ENCODE data around the gene ZNF710. TPM values are rescaled to one million over a fixed set of nuclear protein-coding genes. Genes with fewer than 3 reads are reported as not detected.
"Not testable (repeated sequence)": the region's sequence is repeated elsewhere in the genome, so short reads cannot be mapped to it uniquely, and the experiment has no call there.

ZNF710 gene
- total RNA-seq, 1 donor from 2014 or later = 26.8 TPM

DNA sequence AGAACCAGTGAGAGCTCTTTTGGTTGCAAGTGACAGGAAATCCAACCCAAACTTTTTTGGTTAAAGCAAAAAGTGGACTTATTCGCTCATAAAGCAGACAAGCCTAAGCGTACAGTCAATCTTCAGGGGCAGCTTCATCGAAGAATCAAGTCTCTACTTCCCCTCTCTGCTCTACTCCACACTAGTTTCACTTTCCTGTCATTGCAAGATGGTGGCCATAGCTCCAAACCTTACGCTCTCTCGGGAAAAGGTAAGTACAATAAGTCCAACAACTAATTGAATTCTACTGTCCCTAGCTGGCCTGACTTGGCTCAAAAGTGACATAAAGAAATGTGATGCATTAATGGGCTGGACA lies 24.9 kb upstream of the ZNF710 start:
- TF ChIP-seq, protein P1, sequence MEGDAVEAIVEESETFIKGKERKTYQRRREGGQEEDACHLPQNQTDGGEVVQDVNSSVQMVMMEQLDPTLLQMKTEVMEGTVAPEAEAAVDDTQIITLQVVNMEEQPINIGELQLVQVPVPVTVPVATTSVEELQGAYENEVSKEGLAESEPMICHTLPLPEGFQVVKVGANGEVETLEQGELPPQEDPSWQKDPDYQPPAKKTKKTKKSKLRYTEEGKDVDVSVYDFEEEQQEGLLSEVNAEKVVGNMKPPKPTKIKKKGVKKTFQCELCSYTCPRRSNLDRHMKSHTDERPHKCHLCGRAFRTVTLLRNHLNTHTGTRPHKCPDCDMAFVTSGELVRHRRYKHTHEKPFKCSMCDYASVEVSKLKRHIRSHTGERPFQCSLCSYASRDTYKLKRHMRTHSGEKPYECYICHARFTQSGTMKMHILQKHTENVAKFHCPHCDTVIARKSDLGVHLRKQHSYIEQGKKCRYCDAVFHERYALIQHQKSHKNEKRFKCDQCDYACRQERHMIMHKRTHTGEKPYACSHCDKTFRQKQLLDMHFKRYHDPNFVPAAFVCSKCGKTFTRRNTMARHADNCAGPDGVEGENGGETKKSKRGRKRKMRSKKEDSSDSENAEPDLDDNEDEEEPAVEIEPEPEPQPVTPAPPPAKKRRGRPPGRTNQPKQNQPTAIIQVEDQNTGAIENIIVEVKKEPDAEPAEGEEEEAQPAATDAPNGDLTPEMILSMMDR (IDR thresholded peaks at IDR 0.05; ENCODE audit: insufficient read depth, low read length, poor library complexity, severe bottlenecking) = no peak
- H3K36me3 ChIP-seq (ENCODE audit: control insufficient read depth, insufficient read depth, low read length) = no peaks in the 10 kb centered on the region
- H3K27me3 ChIP-seq (ENCODE audit: control insufficient read depth, insufficient read depth, low read length) = no peaks in the 10 kb centered on the region
- H3K4me3 ChIP-seq (ENCODE audit: low read depth, low read length) = no peak overlapping the region
- no peak for DNase-seq (ENCODE audit: low read depth)

DNA sequence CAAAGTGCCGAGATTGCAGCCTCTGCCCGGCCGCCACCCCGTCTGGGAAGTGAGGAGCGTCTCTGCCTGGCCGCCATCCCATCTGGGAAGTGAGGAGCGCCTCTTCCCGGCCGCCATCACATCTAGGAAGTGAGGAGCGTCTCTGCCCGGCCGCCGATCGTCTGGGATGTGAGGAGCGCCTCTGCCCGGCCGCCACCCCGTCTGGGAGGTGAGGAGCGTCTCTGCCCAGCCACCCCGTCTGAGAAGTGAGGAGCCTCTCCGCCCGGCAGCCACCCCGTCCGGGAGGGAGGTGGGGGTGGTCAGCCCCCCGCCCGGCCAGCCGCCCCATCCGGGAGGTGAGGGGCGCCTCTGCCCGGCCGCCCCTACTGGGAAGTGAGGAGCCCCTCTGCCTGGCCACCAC lies 23.3 kb upstream of the ZNF710 start:
- not testable (repeated sequence) for H3K27me3 ChIP-seq (ENCODE audit: control insufficient read depth, insufficient read depth, low read length); H3K4me3 ChIP-seq (ENCODE audit: low read depth, low read length); H3K36me3 ChIP-seq (ENCODE audit: control insufficient read depth, insufficient read depth, low read length); DNase-seq (ENCODE audit: low read depth)

DNA sequence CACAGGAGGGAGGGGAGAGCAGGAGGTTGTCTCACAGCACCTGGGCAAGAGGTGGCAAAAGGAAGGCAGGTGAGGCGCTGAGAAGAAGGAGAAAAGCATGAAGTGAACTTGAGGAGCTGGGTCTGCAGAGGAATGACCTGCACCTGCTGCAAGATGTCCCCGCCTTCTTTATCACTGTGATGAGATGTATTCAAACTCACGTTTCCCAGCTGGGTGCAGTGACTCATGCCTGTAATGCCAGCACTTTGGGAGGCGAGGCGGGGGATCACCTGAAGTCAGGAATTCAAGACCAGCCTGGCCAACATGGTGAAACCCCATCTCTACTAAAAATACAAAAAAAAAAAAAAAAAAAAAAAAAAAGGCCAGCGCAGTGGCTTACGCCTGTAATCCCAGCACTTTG lies 22.2 kb upstream of the ZNF710 start:
- no peak for DNase-seq (ENCODE audit: low read depth)
- H3K4me3 ChIP-seq (ENCODE audit: low read depth, low read length) = no peak overlapping the region
- no peaks in the 10 kb centered on the region for H3K36me3 ChIP-seq (ENCODE audit: control insufficient read depth, insufficient read depth, low read length)
- TF ChIP-seq, protein P1 (IDR thresholded peaks at IDR 0.05; ENCODE audit: insufficient read depth, low read length, poor library complexity, severe bottlenecking) = no peak
- H3K27me3 ChIP-seq (ENCODE audit: control insufficient read depth, insufficient read depth, low read length) = peaks cover 4% of the 10 kb centered on the region

DNA sequence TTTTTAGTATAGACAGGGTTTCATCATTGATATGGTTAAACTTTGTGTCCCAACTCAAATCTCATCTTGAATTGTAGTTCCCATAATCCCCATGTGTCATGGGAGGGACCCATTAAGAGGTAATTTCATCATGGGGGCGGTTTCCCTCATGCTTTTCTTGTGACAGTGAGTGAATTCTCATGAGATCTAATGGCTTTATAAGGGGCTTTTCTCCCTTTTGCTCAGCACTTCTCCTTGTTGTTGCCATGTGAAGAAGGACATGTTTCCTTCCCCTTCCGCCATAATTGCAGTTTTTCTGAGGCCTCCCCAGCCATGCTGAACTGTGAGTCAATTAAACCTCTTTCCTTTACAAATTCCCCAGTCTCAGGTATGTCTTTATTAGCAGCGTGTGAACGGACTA lies 20.2 kb upstream of the ZNF710 start:
- Histone ChIP-seq H3K36me3 (ENCODE audit: control insufficient read depth, insufficient read depth, low read length) (no peaks in the 10 kb centered on the region), H3K4me3 (ENCODE audit: low read depth, low read length) (no peak overlapping the region), H3K27me3 (ENCODE audit: control insufficient read depth, insufficient read depth, low read length) (peaks cover 4% of the 10 kb centered on the region)
- DNase-seq (ENCODE audit: low read depth) = no peak
- TF ChIP-seq, protein P1 (IDR thresholded peaks at IDR 0.05; ENCODE audit: insufficient read depth, low read length, poor library complexity, severe bottlenecking) = no peak

DNA sequence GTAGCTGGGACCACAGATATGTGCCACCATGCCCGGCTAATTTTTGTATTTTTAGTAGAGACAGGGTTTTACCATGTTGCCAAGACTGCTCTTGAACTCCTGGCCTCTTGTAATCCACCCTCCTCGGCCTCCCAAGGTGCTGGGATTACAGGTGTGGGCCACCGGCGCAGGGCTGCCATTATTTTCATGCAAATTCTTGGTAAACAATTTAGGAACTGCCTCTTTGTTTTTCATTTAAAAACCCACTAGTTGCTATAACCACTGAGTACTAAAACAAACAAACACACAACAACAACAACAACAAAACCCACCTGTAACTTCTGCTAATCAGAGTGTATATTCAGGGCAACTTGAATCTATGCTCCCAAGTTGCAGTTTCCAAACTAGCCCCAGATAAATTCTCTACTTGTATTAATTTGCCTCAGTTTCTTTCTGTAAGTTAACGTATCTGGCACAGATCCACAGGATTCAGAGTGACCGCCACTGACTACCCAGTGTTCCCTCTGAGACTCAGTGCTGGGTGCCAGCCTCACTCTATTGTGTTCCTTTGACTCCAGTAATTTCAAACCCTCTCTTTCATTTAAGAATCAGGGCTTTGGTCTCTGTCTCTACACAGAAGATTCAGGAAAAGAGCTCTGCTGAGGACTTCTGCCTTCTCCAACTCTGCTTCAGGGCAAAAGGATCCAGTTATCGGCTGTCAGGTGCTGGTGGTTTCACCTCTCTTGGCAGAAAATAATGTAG lies 18.6 kb upstream of the ZNF710 start:
- H3K27me3 ChIP-seq (ENCODE audit: control insufficient read depth, insufficient read depth, low read length) = peaks cover 4% of the 10 kb centered on the region
- no peaks in the 10 kb centered on the region for H3K36me3 ChIP-seq (ENCODE audit: control insufficient read depth, insufficient read depth, low read length)
- no peak overlapping the region for H3K4me3 ChIP-seq (ENCODE audit: low read depth, low read length)
- DNase-seq (ENCODE audit: low read depth) = no peak
- TF ChIP-seq, protein P1 (IDR thresholded peaks at IDR 0.05; ENCODE audit: insufficient read depth, low read length, poor library complexity, severe bottlenecking) = no peak

DNA sequence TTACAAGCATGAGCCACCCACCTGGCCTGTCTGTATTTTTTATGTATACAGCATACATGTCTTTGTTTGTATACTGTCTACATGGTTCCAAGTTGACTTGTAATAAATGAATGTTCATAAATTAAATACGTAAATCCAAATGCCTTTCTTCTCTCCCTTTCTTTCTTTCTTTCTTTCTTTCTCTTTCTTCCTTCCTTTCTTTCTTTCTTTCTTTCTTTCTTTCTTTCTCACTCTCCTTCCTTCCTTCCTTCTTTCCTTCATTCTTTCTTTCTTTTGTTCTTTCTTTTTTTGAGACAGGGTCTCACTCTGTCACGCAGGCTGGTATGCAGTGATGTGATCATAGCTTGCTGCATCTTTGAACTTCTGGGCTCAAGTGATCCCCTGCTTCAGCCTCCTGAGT lies 17.1 kb upstream of the ZNF710 start:
- no peak for DNase-seq (ENCODE audit: low read depth)
- TF ChIP-seq, protein P1 (IDR thresholded peaks at IDR 0.05; ENCODE audit: insufficient read depth, low read length, poor library complexity, severe bottlenecking) = no peak
- Histone ChIP-seq H3K4me3 (ENCODE audit: low read depth, low read length) (no peak overlapping the region), H3K27me3 (ENCODE audit: control insufficient read depth, insufficient read depth, low read length) (peaks cover 4% of the 10 kb centered on the region), H3K36me3 (ENCODE audit: control insufficient read depth, insufficient read depth, low read length) (no peaks in the 10 kb centered on the region)
